GM12875 (cell line): ENCODE measurements around the gene KRTAP10-5.
"Not testable (repeated sequence)": the region's sequence is repeated elsewhere in the genome, so short reads cannot be mapped to it uniquely, and the experiment has no call there.

Experiments used
- H3K4me3 ChIP-seq: one replicate; pipeline ENCODE4 v1.5.1; 2011; ENCODE audit warnings: low read depth, low read length, control low read depth
- CTCF ChIP-seq: IDR thresholded peaks from 2 replicates; pipeline ENCODE4 v1.5.1; 2011; ENCODE audit warnings: low read depth, mild to moderate bottlenecking, control low read depth, inconsistent platforms, low read length, moderate library complexity, borderline replicate concordance; ENCODE audit not compliant: insufficient read depth

The KRTAP10-5 gene

GRCh38 chr21:44580231-44580821 is at the start of gene KRTAP10-5:
TSS of gene KRTAP10-5 (minus strand) at chr21:44580604. CDS start at chr21:44580578, 26 bp downstream.
- H3K4me3 ChIP-seq: not testable (repeated sequence)

- no peak for TF ChIP-seq CTCF
Observed at GRCh38 chr21:44628707-44629391, 48.4 kb upstream of the KRTAP10-5 start.

GRCh38 chr21:44627831-44628233 is 47.4 kb upstream of the KRTAP10-5 start:
- not testable (repeated sequence) for H3K4me3 ChIP-seq

More at GRCh38 chr21:44628707-44629391, 48.4 kb upstream of the KRTAP10-5 start:
- H3K4me3 ChIP-seq: no peak overlapping the region

- H3K4me3 ChIP-seq: not testable (repeated sequence)
Observed at GRCh38 chr21:44627181-44627822, 46.9 kb upstream of the KRTAP10-5 start.

GRCh38 chr21:44626673-44627143 is 46.3 kb upstream of the KRTAP10-5 start, which contains the start of gene KRTAP10-9:
TSS of gene KRTAP10-9 (plus strand) at chr21:44627093. CDS start at chr21:44627172, 79 bp downstream.
- no peak for TF ChIP-seq CTCF
- H3K4me3 ChIP-seq: no peak within 1 kb of the TSS

- no peak overlapping the region for H3K4me3 ChIP-seq
- TF ChIP-seq CTCF: no peak
Observed at GRCh38 chr21:44626262-44626661, 45.9 kb upstream of the KRTAP10-5 start.

GRCh38 chr21:44625756-44626155 is 45.4 kb upstream of the KRTAP10-5 start:
- no peak overlapping the region for H3K4me3 ChIP-seq
- TF ChIP-seq CTCF: no peak

- H3K4me3 ChIP-seq: no peak overlapping the region
- no peak for TF ChIP-seq CTCF
Observed at GRCh38 chr21:44623575-44623974, 43.2 kb upstream of the KRTAP10-5 start.
